HCT116 (cell line): ENCODE data around the gene GALNT18. TPM values are rescaled to one million over a fixed set of nuclear protein-coding genes. Genes with fewer than 3 reads are reported as not detected.

Experiments
- ATAC-seq: fragments of 200-7000 bp; cut with Tn5 transposase; 2 replicates; pipeline ENCODE4 v1.9.1; 2020; ENCODE audit warnings: mild to moderate bottlenecking, moderate library complexity
- BruUV-seq: library from RNA; stranded (reverse); fragments of 400-500 nt; replicated peaks from 2 replicates; lab custom pipeline; 2021; lab: Mats Ljungman, UMichigan
- CTCF ChIA-PET: fragments of 300-600 bp; sonication (Branson Sonifier 250); formaldehyde crosslinking; loops from one replicate; lab custom pipeline; 2021; ENCODE audit warnings: antibody characterized with exemption; lab: Charles Lee
- POLR2A ChIA-PET: fragments of 300-600, 350-600 bp; sonication (Branson Sonifier 250); formaldehyde crosslinking; loops from one replicate; lab custom pipeline; 2021; ENCODE audit warnings: antibody characterized with exemption; lab: Charles Lee
- RAD21 ChIA-PET, 2 experiments: fragments of 300-600 bp; sonication (Branson Sonifier 250); formaldehyde crosslinking; loops; one replicate each; lab custom pipeline; 2023; ENCODE audit warnings: low total read pairs in 2 of 2; ENCODE audit not compliant: uncharacterized antibody in 2 of 2, unreplicated experiment in 2 of 2, low non-redundant PET in 1 of 2; lab: Charles Lee
- DNase-seq: peaks from one replicate; pipeline ENCODE4 v3.0.0-alpha.2; 2010; ENCODE audit warnings: low read depth, low spot score
- H2AFZ ChIP-seq: fragments of 200-600 bp; shearing (Covaris generic), sonication (generic); 2 replicates; pipeline ENCODE4 v1.6.1; 2017; ENCODE audit warnings: low read depth, mixed run types, mixed read lengths, antibody characterized with exemption, low read length; ENCODE audit not compliant: poor library complexity, severe bottlenecking
- H3K27ac ChIP-seq: 2 replicates; pipeline ENCODE4 v1.5.1; 2012; ENCODE audit warnings: low read depth, low read length
- H3K27me3 ChIP-seq: fragments of 200-600 bp; sonication (generic); 2 replicates; pipeline ENCODE4 v1.6.1; 2016; ENCODE audit warnings: mixed run types, low read length, mixed read lengths; ENCODE audit not compliant: insufficient read depth
- H3K36me3 ChIP-seq, 2 experiments: fragments of 200-500 bp in 1 of 2; fragments of 200-600 bp in 1 of 2; sonication (Bioruptor generic) in 1 of 2; sonication (generic) in 1 of 2; 2 replicates each; pipeline versions ENCODE4 v1.5.1 to v1.6.1; 2014 to 2016; ENCODE audit warnings: low read length in 2 of 2, inconsistent platforms in 1 of 2, mixed read lengths in 1 of 2, mixed run types in 1 of 2; ENCODE audit not compliant: insufficient read depth in 2 of 2, control insufficient read depth in 1 of 2
- H3K4me1 ChIP-seq, 2 experiments: fragments of 200-600 bp in 1 of 2; sonication (generic) in 1 of 2; 2 replicates each; pipeline versions ENCODE4 v1.5.1 to v1.6.1; 2012 to 2017; ENCODE audit warnings: low read length in 2 of 2, inconsistent platforms in 1 of 2, mild to moderate bottlenecking in 1 of 2, mixed read lengths in 1 of 2, mixed run types in 1 of 2, moderate library complexity in 1 of 2; ENCODE audit not compliant: insufficient read depth in 2 of 2, control insufficient read depth in 1 of 2
- H3K4me2 ChIP-seq: fragments of 200-600 bp; sonication (generic); 2 replicates; pipeline ENCODE4 v1.6.1; 2017; ENCODE audit warnings: mixed run types, low read length, mixed read lengths
- H3K4me3 ChIP-seq, 2 experiments: fragments of 200-600 bp in 1 of 2; sonication (generic) in 1 of 2; replicated peaks in 1 of 2; 2 replicates each; pipeline ENCODE4 v1.5.1; 2011 to 2016; ENCODE audit warnings: low read length in 2 of 2, control low read depth in 1 of 2, low read depth in 1 of 2, mild to moderate bottlenecking in 1 of 2, mixed read lengths in 1 of 2, mixed run types in 1 of 2
- H3K79me2 ChIP-seq: fragments of 200-600 bp; sonication (generic); 2 replicates; pipeline ENCODE4 v1.6.1; 2017; ENCODE audit warnings: mild to moderate bottlenecking, mixed run types, low read length, moderate library complexity, mixed read lengths; ENCODE audit not compliant: insufficient read depth
- H3K9ac ChIP-seq: fragments of 200-600 bp; sonication (generic); 2 replicates; pipeline ENCODE4 v1.6.1; 2016; ENCODE audit warnings: low read length, mixed read lengths
- H3K9me2 ChIP-seq: fragments of 200-600 bp; sonication (generic), shearing (Covaris generic); 2 replicates; pipeline ENCODE4 v1.6.1; 2017; ENCODE audit warnings: mixed run types, mild to moderate bottlenecking, moderate library complexity; ENCODE audit not compliant: insufficient read depth
- H3K9me3 ChIP-seq, 2 experiments: fragments of 200-500 bp in 1 of 2; fragments of 200-600 bp in 1 of 2; sonication (Bioruptor generic) in 1 of 2; sonication (generic) in 1 of 2; 2 replicates each; pipeline ENCODE4 v1.6.1; 2014 to 2017; ENCODE audit warnings: low read length in 2 of 2, mixed read lengths in 2 of 2, inconsistent platforms in 1 of 2, low read depth in 1 of 2, mild to moderate bottlenecking in 1 of 2, mixed run types in 1 of 2, moderate library complexity in 1 of 2; ENCODE audit not compliant: control insufficient read depth in 1 of 2, insufficient read depth in 1 of 2
- H4K20me1 ChIP-seq: fragments of 200-600 bp; sonication (generic), shearing (Covaris generic); 2 replicates; pipeline ENCODE4 v1.6.1; 2017; ENCODE audit warnings: mixed run types, mild to moderate bottlenecking, moderate library complexity; ENCODE audit not compliant: insufficient read depth
- ATF3 ChIP-seq: IDR thresholded peaks from 2 replicates; pipeline ENCODE4 v1.6.1; 2012
- CEBPB ChIP-seq: IDR thresholded peaks from 2 replicates; pipeline ENCODE4 v1.6.1; 2012; ENCODE audit warnings: low read depth
- CTCF ChIP-seq, 3 experiments: fragments of 200-600 bp in 1 of 3; sonication (generic) in 1 of 3; IDR thresholded peaks in 2 of 3; conservative IDR thresholded peaks in 1 of 3; 2 replicates each; pipeline ENCODE4 v1.5.1; 2012 to 2017; ENCODE audit warnings: low read depth in 2 of 3, low read length in 2 of 3, antibody characterized with exemption in 1 of 3, borderline replicate concordance in 1 of 3, control low read depth in 1 of 3, mild to moderate bottlenecking in 1 of 3, mixed read lengths in 1 of 3, mixed run types in 1 of 3, moderate library complexity in 1 of 3; ENCODE audit not compliant: insufficient read depth in 1 of 3
- ELF1 ChIP-seq: IDR thresholded peaks from 2 replicates; pipeline ENCODE4 v1.6.1; 2012; ENCODE audit warnings: low read depth, borderline replicate concordance
- EZH2 ChIP-seq: fragments of 200-600 bp; sonication (generic); IDR thresholded peaks from 2 replicates; pipeline ENCODE4 v1.6.1; 2017; ENCODE audit warnings: antibody characterized with exemption, mixed run types
- EZH2phosphoT487 ChIP-seq: fragments of 200-600 bp; IDR thresholded peaks from 2 replicates; pipeline ENCODE4 v1.6.1; 2018; ENCODE audit warnings: antibody characterized with exemption, borderline replicate concordance
- FOSL1 ChIP-seq: IDR thresholded peaks from 2 replicates; pipeline ENCODE4 v1.6.1; 2012; ENCODE audit warnings: low read depth
- JUND ChIP-seq: IDR thresholded peaks from 2 replicates; pipeline ENCODE4 v1.6.1; 2012
- MAX ChIP-seq: IDR thresholded peaks from 2 replicates; pipeline ENCODE4 v1.6.1; 2012
- POLR2A ChIP-seq: IDR thresholded peaks from 2 replicates; pipeline ENCODE4 v1.7.0; 2011; ENCODE audit warnings: borderline replicate concordance; ENCODE audit not compliant: insufficient read depth, insufficient read length; ENCODE audit errors: extremely low read depth
- RAD21 ChIP-seq: IDR thresholded peaks from 2 replicates; pipeline ENCODE4 v1.6.1; 2012; ENCODE audit warnings: low read depth, mild to moderate bottlenecking
- REST ChIP-seq: IDR thresholded peaks from 2 replicates; pipeline ENCODE4 v1.6.1; 2012; ENCODE audit warnings: low read depth
- SIN3A ChIP-seq: IDR thresholded peaks from 2 replicates; pipeline ENCODE4 v1.6.1; 2012; ENCODE audit warnings: low read depth
- SP1 ChIP-seq: IDR thresholded peaks from 2 replicates; pipeline ENCODE4 v1.6.1; 2012; ENCODE audit warnings: low read depth
- SRF ChIP-seq: IDR thresholded peaks from 2 replicates; pipeline ENCODE4 v1.6.1; 2012; ENCODE audit warnings: low read depth
- TCF7L2 ChIP-seq: IDR thresholded peaks from 2 replicates; pipeline ENCODE4 v1.7.0; 2011; ENCODE audit warnings: borderline replicate concordance, inconsistent platforms; ENCODE audit not compliant: insufficient read depth, insufficient read length; ENCODE audit errors: extremely low read depth
- ZFX ChIP-seq: fragments of 450-650 bp; IDR thresholded peaks from 2 replicates; pipeline ENCODE4 v1.6.1; 2017
- ZNF274 ChIP-seq: fragments of 200-500 bp; sonication (Bioruptor generic); IDR thresholded peaks from 2 replicates; pipeline ENCODE4 v1.6.1; 2014; ENCODE audit warnings: mild to moderate bottlenecking, low read depth, low read length, inconsistent platforms
- intact Hi-C: fragments of 100-400 bp; cut with micrococcal nuclease; formaldehyde crosslinking; loops from 2 replicates; pipeline ENCODE4 v1.10.0; 2022
- total RNA-seq: library from RNA; stranded (reverse); gene quantifications from one replicate; pipeline ENCODE4 v1.2.1, GENCODE V29; 2021; ENCODE audit not compliant: unreplicated experiment

Gene GALNT18
- total RNA-seq, 1 experiment from 2014 or later = 19.9 TPM

GRCh38 chr11:11604370-11604990 is 17.3 kb downstream of the GALNT18 start (continued):
- TF ChIP-seq REST (no peak), RAD21 (no peak), CTCF (IDR thresholded peaks at IDR 0.05 in 2 of 3, conservative IDR thresholded peaks at IDR 0.05 in 1 of 3; ENCODE audit: borderline replicate concordance in 1 of 3, insufficient read depth in 1 of 3, low read depth in 2 of 3, low read length in 2 of 3) (no peak), CEBPB (no peak), SP1 (no peak), SRF (no peak), FOSL1 (no peak), TCF7L2 (no peak)

GRCh38 chr11:11602011-11602410 is 19.8 kb downstream of the GALNT18 start:
- Histone ChIP-seq H3K4me3 (no peak overlapping the region), H2AFZ (no peak overlapping the region), H3K4me2 (no peak overlapping the region), H3K9me3 (no peaks in the 10 kb centered on the region), H4K20me1 (no peaks in the 10 kb centered on the region), H3K36me3 (no peaks in the 10 kb centered on the region), H3K27me3 (no peaks in the 10 kb centered on the region), H3K9me2 (no peaks in the 10 kb centered on the region), H3K4me1 (no peaks in the 10 kb centered on the region), H3K79me2 (peaks cover 14% of the 10 kb centered on the region), H3K27ac (no peak overlapping the region), H3K9ac (no peak overlapping the region)
- no TSS peak for BruUV-seq
- DNase-seq (no peak), ATAC-seq (no peak)
- ChIA-PET POLR2A (interaction anchor here (1.1 kb wide), 1 partner anchor 20 kb away, joined by 3 read pairs; no protein-coding TSS in a partner anchor), RAD21 (no interaction called here), CTCF (no interaction called here)
- intact Hi-C loops = no loop called here
- TF ChIP-seq CTCF (IDR thresholded peaks at IDR 0.05 in 2 of 3, conservative IDR thresholded peaks at IDR 0.05 in 1 of 3; ENCODE audit: borderline replicate concordance in 1 of 3, insufficient read depth in 1 of 3, low read depth in 2 of 3, low read length in 2 of 3) (no peak), MAX (no peak), ZNF274 (no peak), RAD21 (no peak), ATF3 (no peak), JUND (no peak), SIN3A (no peak), TCF7L2 (no peak), EZH2 (no peak), SRF (no peak), EZH2phosphoT487 (no peak), ZFX (no peak), POLR2A (no peak), ELF1 (no peak), SP1 (no peak)
